Activated naive CD4-positive, alpha-beta T cell treated with anti-CD3 and anti-CD28 coated beads for 36 hours (primary cell): Measurements from ENCODE around the gene PDE9A. TPM values are rescaled to one million over a fixed set of nuclear protein-coding genes. Genes with fewer than 3 reads are reported as not detected.
"Not testable (repeated sequence)": the region's sequence is repeated elsewhere in the genome, so short reads cannot be mapped to it uniquely, and the experiment has no call there.

Experiments
- CTCF ChIA-PET: fragments of 350-600 bp; sonication (Branson Sonifier 250); formaldehyde crosslinking; loops from one replicate; lab custom pipeline; 2021; ENCODE audit warnings: antibody characterized with exemption; lab: Charles Lee
- DNase-seq: peaks from one replicate; pipeline ENCODE4 v3.0.0-alpha.2; 2020
- H3K27ac Mint-ChIP-seq: one replicate; pipeline ENCODE4 v1.8.0; 2021; ENCODE audit warnings: mild to moderate bottlenecking, mixed read lengths
- H3K27me3 Mint-ChIP-seq: one replicate; pipeline ENCODE4 v1.8.0; 2021; ENCODE audit warnings: low read depth, mixed read lengths
- H3K36me3 Mint-ChIP-seq: one replicate; pipeline ENCODE4 v1.8.0; 2021; ENCODE audit warnings: low read depth, mixed read lengths
- H3K4me1 Mint-ChIP-seq: one replicate; pipeline ENCODE4 v1.8.0; 2021; ENCODE audit warnings: low read depth, mixed read lengths
- H3K4me3 Mint-ChIP-seq: one replicate; pipeline ENCODE4 v1.8.0; 2021; ENCODE audit warnings: mild to moderate bottlenecking, moderate library complexity, mixed read lengths
- H3K9me3 Mint-ChIP-seq: one replicate; pipeline ENCODE4 v1.8.0; 2021; ENCODE audit warnings: mixed read lengths
- intact Hi-C: fragments of 100-400 bp; cut with micrococcal nuclease; formaldehyde crosslinking; loops from one replicate; pipeline ENCODE4 v1.15.1; 2023
- total RNA-seq, 2 experiments: library from RNA; stranded (reverse); gene quantifications; one replicate each; pipeline ENCODE4 v1.2.3, GENCODE V29; 2021

The PDE9A gene
- total RNA-seq, 2 experiments from 2014 or later: 6.3 to 7.4 TPM

- no peaks in the 10 kb centered on the region for H3K9me3 Mint-ChIP-seq
- H3K27ac Mint-ChIP-seq: no peak overlapping the region
- CTCF ChIA-PET: no interaction called here
- H3K4me3 Mint-ChIP-seq: no peak overlapping the region
- no peaks in the 10 kb centered on the region for H3K36me3 Mint-ChIP-seq
- H3K27me3 Mint-ChIP-seq: no peaks in the 10 kb centered on the region
- intact Hi-C loops: no loop called here
- peaks cover 3% of the 10 kb centered on the region for H3K4me1 Mint-ChIP-seq
- no peak for DNase-seq
These were observed 25.7 kb upstream of the PDE9A start for GRCh38 chr21:42627527-42628289.

GRCh38 chr21:42628466-42629061 is 24.9 kb upstream of the PDE9A start:
- intact Hi-C loops, H3K9me3 Mint-ChIP-seq, H3K36me3 Mint-ChIP-seq, H3K4me1 Mint-ChIP-seq, CTCF ChIA-PET, H3K27me3 Mint-ChIP-seq, DNase-seq, H3K27ac Mint-ChIP-seq, H3K4me3 Mint-ChIP-seq: not testable (repeated sequence)

GRCh38 chr21:42629933-42630589 is 23.4 kb upstream of the PDE9A start:
- DNase-seq: no peak
- CTCF ChIA-PET: interaction anchor here (1.6 kb wide), 1 partner anchor 91 kb away, joined by 3 read pairs; no protein-coding TSS in a partner anchor
- Mint-ChIP-seq H3K4me1 (peaks cover 3% of the 10 kb centered on the region), H3K27ac (no peak overlapping the region), H3K4me3 (no peak overlapping the region), H3K36me3 (no peaks in the 10 kb centered on the region), H3K27me3 (no peaks in the 10 kb centered on the region), H3K9me3 (no peaks in the 10 kb centered on the region)
- intact Hi-C loops: loop anchor here (5.0 kb wide), 1 partner anchor 38 kb away; no protein-coding TSS in a partner anchor

GRCh38 chr21:42630626-42631025 is 22.8 kb upstream of the PDE9A start:
- Mint-ChIP-seq H3K4me1 (peaks cover 3% of the 10 kb centered on the region), H3K36me3 (no peaks in the 10 kb centered on the region), H3K27me3 (no peaks in the 10 kb centered on the region), H3K27ac (no peak overlapping the region), H3K4me3 (no peak overlapping the region), H3K9me3 (no peaks in the 10 kb centered on the region)
- no peak for DNase-seq
- CTCF ChIA-PET: interaction anchor here (0.6 to 1.6 kb wide), 3 partner anchors 38 to 219 kb away, joined by 3 to 6 read pairs (median 3); no protein-coding TSS in a partner anchor
- intact Hi-C loops: loop anchor here (5.0 kb wide), 1 partner anchor 38 kb away; no protein-coding TSS in a partner anchor

GRCh38 chr21:42631142-42631541 is 22.3 kb upstream of the PDE9A start:
- CTCF ChIA-PET: interaction anchor here (0.6 to 1.6 kb wide), 3 partner anchors 38 to 218 kb away, joined by 3 to 6 read pairs (median 3); no protein-coding TSS in a partner anchor
- H3K4me1 Mint-ChIP-seq: peaks cover 3% of the 10 kb centered on the region
- H3K9me3 Mint-ChIP-seq: no peaks in the 10 kb centered on the region
- H3K36me3 Mint-ChIP-seq: no peaks in the 10 kb centered on the region
- intact Hi-C loops: loop anchor here (5.0 kb wide), 1 partner anchor 39 kb away; no protein-coding TSS in a partner anchor
- DNase-seq: peak; percentile 31
- no peak overlapping the region for H3K27ac Mint-ChIP-seq
- H3K27me3 Mint-ChIP-seq: no peaks in the 10 kb centered on the region
- no peak overlapping the region for H3K4me3 Mint-ChIP-seq

- intact Hi-C loops: loop anchor here (5.0 kb wide), 1 partner anchor 40 kb away; no protein-coding TSS in a partner anchor
- Mint-ChIP-seq H3K4me1 (peaks cover 3% of the 10 kb centered on the region), H3K4me3 (no peak overlapping the region), H3K27me3 (no peaks in the 10 kb centered on the region), H3K27ac (no peak overlapping the region), H3K36me3 (no peaks in the 10 kb centered on the region), H3K9me3 (no peaks in the 10 kb centered on the region)
- no peak for DNase-seq
- CTCF ChIA-PET: no interaction called here
These were observed 21.1 kb upstream of the PDE9A start for GRCh38 chr21:42632336-42632751.

- Mint-ChIP-seq H3K4me3 (no peak overlapping the region), H3K27me3 (no peaks in the 10 kb centered on the region), H3K4me1 (peaks cover 3% of the 10 kb centered on the region), H3K36me3 (no peaks in the 10 kb centered on the region), H3K9me3 (no peaks in the 10 kb centered on the region), H3K27ac (no peak overlapping the region)
- CTCF ChIA-PET: no interaction called here
- intact Hi-C loops: loop anchor here (5.0 kb wide), 1 partner anchor 41 kb away; no protein-coding TSS in a partner anchor
- DNase-seq: no peak
These were observed 20.4 kb upstream of the PDE9A start for GRCh38 chr21:42632771-42633690.

GRCh38 chr21:42633858-42634257 is 19.6 kb upstream of the PDE9A start:
- DNase-seq: no peak
- intact Hi-C loops: loop anchor here (5.0 kb wide), 1 partner anchor 42 kb away; no protein-coding TSS in a partner anchor
- Mint-ChIP-seq H3K36me3 (no peaks in the 10 kb centered on the region), H3K4me3 (no peak overlapping the region), H3K4me1 (peaks cover 3% of the 10 kb centered on the region), H3K27me3 (no peaks in the 10 kb centered on the region), H3K27ac (no peak overlapping the region), H3K9me3 (no peaks in the 10 kb centered on the region)
- CTCF ChIA-PET: no interaction called here

- no peak for DNase-seq
- no peaks in the 10 kb centered on the region for H3K4me1 Mint-ChIP-seq
- no peak overlapping the region for H3K27ac Mint-ChIP-seq
- no peak overlapping the region for H3K4me3 Mint-ChIP-seq
- intact Hi-C loops: no loop called here
- no peaks in the 10 kb centered on the region for H3K9me3 Mint-ChIP-seq
- CTCF ChIA-PET: no interaction called here
- H3K36me3 Mint-ChIP-seq: no peaks in the 10 kb centered on the region
- no peaks in the 10 kb centered on the region for H3K27me3 Mint-ChIP-seq
These were observed 17.4 kb upstream of the PDE9A start for GRCh38 chr21:42635848-42636519.

- Mint-ChIP-seq H3K36me3 (no peaks in the 10 kb centered on the region), H3K4me1 (no peaks in the 10 kb centered on the region), H3K27ac (no peak overlapping the region), H3K9me3 (no peaks in the 10 kb centered on the region), H3K4me3 (no peak overlapping the region), H3K27me3 (no peaks in the 10 kb centered on the region)
- CTCF ChIA-PET: no interaction called here
- intact Hi-C loops: no loop called here
- DNase-seq: no peak
These were observed 16.7 kb upstream of the PDE9A start for GRCh38 chr21:42636520-42637266.
